H54 (cell line): Measurements from ENCODE around the gene GPR146.

ENCODE experiments used
- DNase-seq: peaks from one replicate; pipeline ENCODE4 v3.0.0; 2011; ENCODE audit warnings: low spot score, mixed read lengths; ENCODE audit not compliant: insufficient read length
- FAIRE-seq: peaks from 3 replicates; lab custom pipeline; 2011; peaks lifted over from hg19 to GRCh38; lab: Jason Lieb, UNC
- POLR2A ChIP-seq: IDR thresholded peaks from 2 replicates; pipeline ENCODE4 v1.6.1; 2011; ENCODE audit warnings: low read depth, mild to moderate bottlenecking, low read length

GPR146 gene

DNA sequence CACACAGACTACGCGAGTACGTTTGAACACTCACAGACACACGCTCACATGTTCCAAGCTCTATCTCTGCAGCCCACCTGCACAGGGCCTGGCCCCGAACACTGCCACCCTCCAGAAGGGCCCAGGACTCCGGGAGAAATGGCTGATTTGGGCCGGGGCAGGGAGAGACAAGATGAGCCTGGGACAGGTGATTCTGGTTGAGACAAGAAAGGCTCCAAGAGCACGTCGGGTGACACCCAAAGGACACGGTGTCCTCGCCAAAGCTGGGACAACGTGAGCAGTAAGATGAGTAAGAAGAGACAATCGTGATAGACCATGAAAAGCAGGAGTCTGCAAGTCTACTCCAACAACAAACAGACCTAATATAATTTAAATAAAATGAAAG is 52.8 kb downstream of the GPR146 start:
- FAIRE-seq (no peak), DNase-seq (no peak)
- no peak for TF ChIP-seq POLR2A

DNA sequence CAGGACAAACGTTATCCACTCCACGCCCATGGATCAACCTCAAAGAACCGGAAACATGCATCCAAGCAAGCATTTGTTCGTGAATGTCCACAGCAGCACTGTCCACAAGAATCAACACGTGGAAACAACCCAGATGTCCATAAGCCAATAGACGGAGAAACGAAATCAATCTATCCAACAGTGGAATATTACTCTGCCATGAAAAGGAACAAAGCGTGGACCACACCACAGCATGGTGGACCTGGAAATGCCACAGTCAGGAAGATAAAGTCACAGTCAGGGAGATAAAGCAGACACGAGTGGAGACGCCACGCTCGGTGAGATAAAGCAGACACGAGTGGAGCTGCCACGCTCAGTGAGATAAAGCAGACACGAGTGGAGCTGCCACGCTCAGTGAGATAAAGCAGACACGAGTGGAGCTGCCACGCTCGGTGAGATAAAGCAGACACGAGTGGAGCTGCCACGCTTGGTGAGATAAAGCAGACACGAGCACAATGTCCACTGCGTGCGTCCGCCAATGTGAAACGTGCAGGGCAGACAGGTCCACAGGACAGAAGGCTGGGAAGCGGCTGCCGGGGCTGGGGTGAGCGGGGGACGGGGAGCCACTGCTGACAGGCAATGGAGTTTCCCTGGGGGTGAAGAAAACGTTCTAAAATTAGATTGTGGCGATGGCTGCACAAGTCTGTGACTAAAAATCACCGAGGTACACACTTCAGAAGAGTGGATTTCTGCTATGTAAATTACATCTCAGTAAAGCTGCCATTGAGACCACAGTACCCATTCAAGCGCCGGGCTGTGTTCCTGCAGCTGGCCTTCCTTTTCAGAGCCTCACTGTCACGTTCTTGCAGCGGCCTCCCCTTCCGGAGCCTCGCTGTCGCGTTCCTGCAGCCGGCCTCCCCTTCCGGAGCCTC is 54.2 kb downstream of the GPR146 start:
- no peak for FAIRE-seq
- DNase-seq, result no peak
- no peak for TF ChIP-seq POLR2A

DNA sequence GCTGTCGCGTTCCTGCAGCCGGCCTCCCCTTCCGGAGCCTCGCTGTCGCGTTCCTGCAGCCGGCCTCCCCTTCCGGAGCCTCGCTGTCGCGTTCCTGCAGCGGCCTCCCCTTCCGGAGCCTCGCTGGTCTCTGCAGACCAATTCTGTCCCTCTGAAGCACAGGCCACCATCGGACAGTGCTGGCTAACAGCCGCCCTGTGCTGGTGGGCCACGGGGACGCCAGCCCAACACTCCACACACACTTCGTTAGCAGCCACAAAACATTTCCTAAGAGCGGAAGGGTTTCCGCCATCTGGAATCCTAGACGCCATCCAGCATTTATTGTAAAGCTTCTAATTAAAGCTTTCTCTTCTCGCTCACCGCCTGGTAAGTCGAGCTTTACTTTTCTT is 54.8 kb downstream of the GPR146 start:
- no peak for FAIRE-seq
- TF ChIP-seq POLR2A, result no peak
- DNase-seq, result no peak

DNA sequence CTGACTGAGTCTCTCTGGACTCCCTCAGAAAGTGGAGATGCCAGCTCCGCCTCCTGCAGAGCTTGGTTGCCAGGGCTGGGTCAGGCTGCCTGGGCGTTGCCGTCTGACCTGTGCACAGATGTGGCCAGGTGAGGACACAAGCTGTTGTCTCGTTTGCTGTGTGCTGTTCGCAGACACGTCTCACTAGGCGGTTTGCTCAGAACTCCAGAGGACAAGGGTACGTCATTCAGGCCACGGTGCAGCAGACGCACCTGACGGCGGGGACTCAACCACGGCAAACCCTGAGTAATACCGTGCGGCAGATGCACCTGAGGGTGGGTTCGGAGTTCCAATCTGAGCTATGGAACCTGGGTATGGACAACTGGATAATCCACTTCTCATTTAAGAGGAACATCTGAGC is 55.3 kb downstream of the GPR146 start:
- no peak for FAIRE-seq
- DNase-seq, result no peak
- no peak for TF ChIP-seq POLR2A

DNA sequence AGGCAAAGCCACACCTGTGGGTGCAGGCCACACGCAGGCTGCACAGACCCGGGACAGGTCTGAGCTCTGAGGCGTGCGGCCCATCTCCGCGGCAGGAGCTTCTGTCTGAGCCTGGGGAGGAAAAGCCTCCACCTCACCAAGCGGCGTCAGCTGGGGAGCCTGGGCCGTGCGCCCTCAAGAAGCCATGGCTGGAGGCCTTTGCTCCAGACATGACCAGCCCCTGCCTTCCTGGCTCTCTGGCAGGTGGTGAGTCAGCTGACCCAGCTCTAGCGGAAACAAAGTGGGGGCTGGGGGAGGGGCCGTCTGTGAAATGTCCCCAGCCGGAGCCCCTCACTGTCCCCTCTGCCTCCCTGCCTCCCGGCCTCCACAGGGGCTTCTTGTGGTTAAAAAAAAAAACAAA is 56.0 kb downstream of the GPR146 start:
- DNase-seq (no peak), FAIRE-seq (no peak)
- TF ChIP-seq POLR2A, result no peak

DNA sequence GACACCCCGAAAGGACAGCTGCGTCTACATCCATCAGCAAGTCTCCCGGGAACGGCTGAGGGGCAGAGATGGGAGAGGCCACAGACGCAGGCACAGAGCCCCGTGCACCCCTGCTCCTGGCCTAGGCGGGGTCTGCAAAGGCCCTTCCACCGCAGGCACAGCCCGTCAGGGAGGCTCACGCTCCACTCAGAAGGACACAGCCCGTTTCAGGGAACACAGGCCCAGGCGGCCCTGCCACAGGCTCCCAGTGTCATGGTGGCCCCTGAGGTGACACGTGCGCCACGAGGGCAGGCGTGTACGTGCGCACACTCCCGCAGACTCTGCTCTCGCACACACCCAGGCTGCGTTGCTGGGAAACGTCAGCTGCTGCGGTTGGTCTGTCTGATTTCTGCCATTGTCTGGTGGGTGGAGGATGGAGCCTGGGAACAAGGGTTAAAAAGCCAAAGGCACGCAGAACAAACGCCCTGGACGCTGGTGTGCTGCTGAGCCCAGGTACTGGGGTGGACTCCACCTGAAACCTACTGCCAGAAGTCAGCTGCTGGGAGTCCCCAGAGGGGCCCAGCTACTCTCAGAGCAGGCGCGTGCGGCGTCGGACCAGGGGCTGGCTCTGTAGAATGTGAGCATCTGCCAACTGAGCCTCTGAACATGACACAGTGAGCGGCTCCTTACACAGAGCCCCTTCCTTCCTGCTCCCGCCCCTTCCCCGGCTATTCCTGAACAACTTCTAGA is 56.7 kb downstream of the GPR146 start:
- no peak for DNase-seq
- no peak for FAIRE-seq
- no peak for TF ChIP-seq POLR2A

DNA sequence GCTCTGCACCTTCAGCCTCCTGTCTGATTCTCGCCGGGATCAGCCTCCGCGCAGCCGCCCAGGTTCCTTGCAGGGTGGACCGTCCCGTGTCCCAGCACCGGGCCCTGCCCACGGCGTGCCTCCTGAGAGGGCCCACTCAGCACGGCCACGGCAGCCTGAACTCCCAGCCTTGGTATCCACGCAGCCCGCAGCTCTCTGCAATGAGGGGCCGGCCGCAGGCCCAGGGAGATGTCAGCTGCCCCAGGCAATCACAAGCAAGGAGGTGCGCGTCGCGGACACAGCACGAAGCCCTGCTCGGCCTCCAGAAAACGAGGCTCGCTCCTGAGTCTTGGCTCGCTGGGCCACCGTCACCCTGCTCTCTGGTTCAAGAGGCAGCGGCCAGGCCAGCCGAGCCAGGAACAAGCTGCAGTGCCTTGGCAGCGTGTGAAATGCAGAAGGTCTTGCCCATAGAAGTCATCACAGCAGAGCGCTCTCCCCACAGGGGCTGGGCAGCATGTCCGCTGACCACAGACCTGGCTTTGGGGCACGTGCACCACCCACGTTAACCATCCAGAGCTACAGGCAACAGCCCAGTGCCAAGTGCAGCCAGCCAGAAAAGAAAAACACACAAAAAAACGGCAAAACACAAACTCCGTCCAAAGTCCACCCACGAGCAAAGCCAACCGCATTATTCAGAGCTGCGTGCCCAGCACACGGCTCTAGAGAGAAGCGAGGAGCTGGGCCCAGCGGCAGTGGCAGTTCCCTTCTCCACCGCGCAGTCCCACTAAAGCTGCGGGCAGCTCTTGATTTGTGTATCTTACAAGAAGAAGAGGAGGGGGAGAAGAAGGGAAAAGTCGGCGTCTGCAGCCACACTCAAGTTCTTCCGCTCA is 57.5 kb downstream of the GPR146 start:
- no peak for FAIRE-seq

DNA sequence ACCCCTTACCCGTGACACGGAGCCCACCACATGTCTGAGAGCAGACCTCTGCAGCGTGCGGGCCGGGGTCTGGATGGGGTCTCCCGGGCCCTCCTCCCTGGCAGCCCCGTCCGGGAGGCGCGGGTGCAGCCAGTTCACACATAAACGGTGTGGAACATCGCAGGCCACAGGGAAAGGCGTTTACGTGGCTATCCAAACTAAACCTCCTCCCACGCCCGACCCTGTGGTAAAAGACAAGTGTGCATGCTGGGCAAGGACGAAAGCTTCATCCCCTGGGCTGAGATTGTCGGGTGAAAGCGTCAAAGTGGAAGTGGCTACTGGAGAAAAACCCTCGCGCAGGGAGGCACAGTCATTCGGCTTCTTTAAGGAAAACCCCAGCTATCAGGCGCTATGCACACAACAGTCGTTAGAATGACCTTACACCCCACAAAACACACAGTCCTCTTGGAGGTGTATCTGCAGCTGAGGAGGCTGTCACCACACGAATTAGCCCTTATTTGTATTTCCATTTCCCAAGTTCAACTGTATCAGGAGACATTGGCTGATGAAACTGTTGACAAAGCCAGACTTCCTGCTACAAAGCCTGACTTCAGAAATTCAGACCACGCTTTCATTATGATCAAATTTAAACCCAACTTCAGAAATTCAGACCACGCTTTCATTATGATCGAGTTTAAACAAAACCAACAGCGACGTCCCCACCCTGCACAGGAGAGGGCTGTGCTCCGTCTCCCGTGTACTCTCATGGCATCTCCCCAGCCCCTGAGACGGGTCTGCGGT is 58.9 kb downstream of the GPR146 start:
- DNase-seq (no peak), FAIRE-seq (no peak)
- TF ChIP-seq POLR2A, result no peak

More for the DNA sequence above, 57.5 kb downstream of the GPR146 start:
- no peak for DNase-seq
- TF ChIP-seq POLR2A, result no peak

DNA sequence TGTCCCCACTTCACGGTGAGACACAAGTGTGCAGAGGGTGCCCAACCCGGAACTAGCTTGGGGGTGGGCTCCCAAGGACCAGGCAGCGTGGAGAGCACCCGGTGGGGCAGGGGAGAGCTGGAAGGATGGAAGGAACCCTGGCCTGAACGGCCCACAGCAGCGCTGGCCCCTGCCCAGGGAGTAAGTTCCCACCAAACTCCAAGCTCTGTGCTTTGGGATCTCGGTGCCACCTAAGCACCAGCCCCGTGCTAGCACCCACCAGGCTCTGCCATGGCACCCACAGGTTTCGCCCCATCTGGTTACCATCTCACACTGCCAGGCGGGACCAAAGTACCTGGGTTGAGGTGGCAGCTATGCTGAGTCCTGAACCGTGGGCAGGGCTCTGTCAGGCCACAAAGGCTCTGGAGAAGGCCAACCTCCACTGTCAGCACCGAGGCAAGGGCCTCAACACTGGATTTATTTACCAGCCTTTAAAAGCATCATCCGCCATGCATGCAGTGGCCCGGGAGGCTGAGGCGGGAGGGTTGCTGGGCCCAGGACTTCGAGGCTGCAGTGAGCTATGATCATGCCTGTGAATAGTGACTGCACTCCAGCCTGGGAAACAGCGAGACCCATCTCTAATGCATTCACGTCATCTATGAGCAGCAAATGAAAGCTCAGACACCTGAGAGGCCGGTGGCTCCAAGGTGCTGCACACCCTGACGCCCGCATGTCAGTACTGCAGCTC is 59.6 kb downstream of the GPR146 start:
- DNase-seq, result no peak
- TF ChIP-seq POLR2A, result no peak
- no peak for FAIRE-seq

DNA sequence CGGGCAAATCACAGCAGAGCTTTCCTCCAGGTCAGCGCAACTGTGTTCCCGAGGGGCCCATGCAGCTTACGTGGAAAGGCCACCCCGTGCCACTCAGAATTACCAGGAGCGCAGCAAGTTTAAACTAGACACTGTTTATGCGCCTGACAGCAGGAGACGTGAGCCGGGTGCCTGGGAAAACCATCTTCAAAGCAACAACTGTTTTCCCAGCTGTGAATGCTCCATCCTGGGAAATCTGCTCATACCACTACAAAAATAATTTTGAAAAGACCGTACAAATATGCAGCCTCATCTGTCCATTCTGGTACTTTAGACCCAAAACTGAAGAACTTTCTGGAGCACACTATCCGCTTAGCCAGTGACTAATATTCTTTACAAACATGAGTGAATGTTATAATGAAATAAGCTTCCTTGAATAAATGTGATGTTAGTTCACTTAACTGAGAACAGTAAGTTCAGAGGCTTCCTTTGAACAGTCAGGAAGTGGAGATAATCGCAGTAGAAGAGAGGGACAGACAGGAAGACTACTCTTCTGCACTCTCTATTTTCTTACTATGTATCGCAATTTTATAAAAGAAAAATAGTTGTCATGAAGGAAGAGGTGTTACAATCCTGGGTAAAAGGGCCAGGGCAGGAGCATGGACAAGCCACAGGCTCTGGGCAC is 60.3 kb downstream of the GPR146 start:
- DNase-seq (no peak), FAIRE-seq (no peak)
- TF ChIP-seq POLR2A, result no peak

DNA sequence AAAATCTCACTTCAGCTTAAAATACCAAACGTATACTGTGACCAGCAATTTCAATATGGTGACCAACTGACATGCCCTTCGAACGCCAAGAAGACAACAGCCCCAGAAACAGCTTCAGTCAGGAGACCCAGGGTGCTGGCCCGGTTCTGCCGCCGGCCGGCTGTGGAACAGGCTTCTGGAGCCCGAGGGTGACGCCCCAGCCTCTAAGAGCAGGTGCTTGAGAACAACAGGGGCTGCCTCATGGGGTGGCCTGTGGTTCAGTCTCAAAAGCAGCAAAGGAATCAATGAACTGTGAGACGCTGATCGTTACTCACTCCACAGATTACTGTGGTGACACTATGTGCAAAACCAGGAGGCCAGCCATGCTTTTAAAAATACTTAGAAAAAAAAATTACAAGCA is 60.8 kb downstream of the GPR146 start:
- FAIRE-seq (no peak), DNase-seq (no peak)
- TF ChIP-seq POLR2A, result no peak

DNA sequence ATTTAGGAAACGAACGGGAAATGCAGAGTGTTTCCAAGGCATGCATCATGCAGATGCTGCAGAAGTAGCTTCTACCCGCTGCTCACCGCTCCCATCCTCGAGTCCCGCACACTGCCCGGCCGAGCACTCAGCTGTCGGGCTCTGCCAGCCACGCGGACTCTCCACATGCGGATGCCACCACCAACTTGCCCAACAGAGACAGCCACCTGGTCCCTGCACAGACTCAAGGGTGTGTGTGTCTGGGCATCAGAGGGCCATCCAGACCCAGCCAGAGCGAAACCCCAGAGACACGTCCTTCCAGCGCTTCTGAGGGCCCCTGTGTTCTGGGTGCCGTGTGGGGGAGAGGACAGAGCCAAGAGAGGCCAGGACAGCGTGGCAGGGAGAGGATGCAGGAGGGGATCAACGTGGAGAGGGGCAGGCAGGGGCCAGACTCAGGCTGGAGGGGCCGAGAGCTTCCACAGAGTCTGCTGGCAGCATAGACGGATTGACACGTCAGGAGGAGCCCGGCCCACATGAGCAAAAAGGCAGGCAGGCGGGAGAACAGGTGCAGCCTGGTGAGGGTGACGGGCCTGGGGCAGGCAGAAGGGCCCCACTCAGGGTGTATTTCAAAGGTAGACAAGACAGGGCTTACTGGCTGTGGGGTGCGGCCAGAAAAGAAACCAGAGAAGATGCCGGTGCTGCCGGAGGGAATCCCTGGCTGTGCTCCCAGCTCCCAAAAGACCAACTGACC is 61.9 kb downstream of the GPR146 start:
- no peak for TF ChIP-seq POLR2A
- FAIRE-seq, result no peak
- DNase-seq, result no peak
